Endothelial cell of umbilical vein (primary cell): ENCODE data around the gene KCNS3. TPM values are rescaled to one million over a fixed set of nuclear protein-coding genes. Genes with fewer than 3 reads are reported as not detected.
"Not testable (repeated sequence)": the region's sequence is repeated elsewhere in the genome, so short reads cannot be mapped to it uniquely, and the experiment has no call there.

Source experiments
- BruUV-seq: library from RNA; stranded (reverse); fragments of 400-500 nt; replicated peaks from 2 replicates; lab custom pipeline; 2021; lab: Mats Ljungman, UMichigan
- CTCF ChIA-PET: fragments of 300-600, 350-600 bp; sonication (Branson Sonifier 250); formaldehyde crosslinking; loops from one replicate; lab custom pipeline; 2021; ENCODE audit warnings: antibody characterized with exemption, inconsistent platforms; lab: Charles Lee
- POLR2A ChIA-PET: fragments of 300-600, 350-600 bp; sonication (Branson Sonifier 250); formaldehyde crosslinking; loops from one replicate; lab custom pipeline; 2021; ENCODE audit warnings: antibody characterized with exemption, inconsistent platforms; lab: Charles Lee
- DNase-seq: peaks from one replicate; pipeline ENCODE4 v3.0.0-alpha.2; 2011; ENCODE audit warnings: low read depth, low spot score
- FAIRE-seq: peaks from 2 replicates; lab custom pipeline; 2011; peaks lifted over from hg19 to GRCh38; lab: Jason Lieb, UNC
- H2AFZ ChIP-seq: 2 replicates; pipeline ENCODE4 v1.6.0; 2012; ENCODE audit warnings: low read depth, low read length, control low read depth, inconsistent platforms
- H3K27ac ChIP-seq: 2 replicates; pipeline ENCODE4 v1.5.1; 2011; ENCODE audit warnings: low read depth, mild to moderate bottlenecking, control low read depth, low read length, moderate library complexity; ENCODE audit not compliant: insufficient read depth
- H3K27me3 ChIP-seq, 2 experiments: 2 replicates each; pipeline versions ENCODE4 v1.6.0 to v1.6.1; 2011; ENCODE audit warnings: low read length in 2 of 2, mixed read lengths in 1 of 2; ENCODE audit not compliant: control insufficient read depth in 2 of 2, insufficient read depth in 2 of 2
- H3K36me3 ChIP-seq, 2 experiments: 2 replicates in 1 of 2; 3 replicates in 1 of 2; pipeline ENCODE4 v1.5.1; 2011; ENCODE audit warnings: low read length in 2 of 2, mild to moderate bottlenecking in 1 of 2, moderate library complexity in 1 of 2; ENCODE audit not compliant: control insufficient read depth in 2 of 2, insufficient read depth in 2 of 2; ENCODE audit errors: extremely low read depth in 1 of 2
- H3K4me1 ChIP-seq: 3 replicates; pipeline ENCODE4 v1.5.1; 2011; ENCODE audit warnings: mild to moderate bottlenecking, low read length; ENCODE audit not compliant: control insufficient read depth, insufficient read depth; ENCODE audit errors: extremely low read depth
- H3K4me2 ChIP-seq: 2 replicates; pipeline ENCODE4 v1.6.1; 2011; ENCODE audit warnings: low read length, control low read depth, mixed read lengths; ENCODE audit not compliant: insufficient read depth
- H3K4me3 ChIP-seq, 3 experiments: fragments of 200-600 bp in 1 of 3; sonication (generic), shearing (Covaris generic) in 1 of 3; replicated peaks in 1 of 3; 2 replicates each; pipeline ENCODE4 v1.5.1; 2011 to 2016; ENCODE audit warnings: control low read depth in 3 of 3, low read length in 3 of 3, mild to moderate bottlenecking in 2 of 3, inconsistent platforms in 1 of 3, low read depth in 1 of 3, moderate library complexity in 1 of 3; ENCODE audit not compliant: insufficient read depth in 1 of 3
- H3K79me2 ChIP-seq: 2 replicates; pipeline ENCODE4 v1.6.0; 2012; ENCODE audit warnings: low read length, inconsistent platforms; ENCODE audit not compliant: control insufficient read depth, insufficient read depth
- H3K9ac ChIP-seq: replicated peaks from 2 replicates; pipeline ENCODE3; 2011; ENCODE audit warnings: low read length, control low read depth; ENCODE audit not compliant: insufficient read depth; ENCODE audit errors: extremely low read depth
- H3K9me1 ChIP-seq: replicated peaks from 3 replicates; pipeline ENCODE4 v1.6.0; 2011; ENCODE audit warnings: mild to moderate bottlenecking, low read length; ENCODE audit not compliant: control insufficient read depth, insufficient read depth; ENCODE audit errors: extremely low read depth
- H3K9me3 ChIP-seq: replicated peaks from 2 replicates; pipeline ENCODE4 v1.5.1; 2012; ENCODE audit warnings: low read length, inconsistent platforms; ENCODE audit not compliant: control insufficient read depth, insufficient read depth
- H4K20me1 ChIP-seq: replicated peaks from 2 replicates; pipeline ENCODE3; 2011; ENCODE audit warnings: mild to moderate bottlenecking, low read length; ENCODE audit not compliant: control insufficient read depth, insufficient read depth; ENCODE audit errors: extremely low read depth
- CTCF ChIP-seq, 2 donors: IDR thresholded peaks; 1 replicate in 1 of 2; 2 replicates in 1 of 2; pipeline ENCODE4 v1.5.1; 2011; ENCODE audit warnings: low read length in 2 of 2, mild to moderate bottlenecking in 2 of 2, moderate library complexity in 2 of 2, control low read depth in 1 of 2, inconsistent platforms in 1 of 2, low read depth in 1 of 2; ENCODE audit not compliant: insufficient read depth in 1 of 2; ENCODE audit errors: extremely low read depth in 1 of 2
- EZH2 ChIP-seq: IDR thresholded peaks from 2 replicates; pipeline ENCODE4 v1.6.1; 2012; ENCODE audit warnings: borderline replicate concordance, low read depth, mild to moderate bottlenecking, moderate library complexity, low read length, inconsistent platforms; ENCODE audit not compliant: severe bottlenecking
- FOS ChIP-seq: IDR thresholded peaks from 2 replicates; pipeline ENCODE4 v1.6.1; 2011; ENCODE audit warnings: mild to moderate bottlenecking, low read length, moderate library complexity, borderline replicate concordance; ENCODE audit not compliant: insufficient read depth
- GATA2 ChIP-seq: IDR thresholded peaks from 2 replicates; pipeline ENCODE4 v1.7.0; 2011; ENCODE audit warnings: low read depth, mild to moderate bottlenecking, moderate library complexity, mixed read lengths, low read length; ENCODE audit not compliant: insufficient read length, insufficient read depth
- JUN ChIP-seq: IDR thresholded peaks from 2 replicates; pipeline ENCODE4 v1.6.1; 2011; ENCODE audit warnings: borderline replicate concordance, low read depth; ENCODE audit not compliant: insufficient read length, insufficient read depth
- MAX ChIP-seq: IDR thresholded peaks from 2 replicates; pipeline ENCODE4 v1.6.1; 2011; ENCODE audit not compliant: insufficient read depth, insufficient read length
- MYC ChIP-seq: IDR thresholded peaks from one replicate; pipeline ENCODE4 v1.6.1; 2011; ENCODE audit warnings: mild to moderate bottlenecking, low read depth, low read length
- POLR2A ChIP-seq: IDR thresholded peaks from 2 replicates; pipeline ENCODE4 v1.6.1; 2012; ENCODE audit warnings: low read depth, mild to moderate bottlenecking, control low read depth, low read length
- POLR2AphosphoS5 ChIP-seq: IDR thresholded peaks from 2 replicates; pipeline ENCODE4 v1.6.1; 2012; ENCODE audit warnings: low read depth, mild to moderate bottlenecking, control low read depth, low read length, moderate library complexity; ENCODE audit not compliant: insufficient read depth
- dilution Hi-C: fragments of 300-500 bp; cut with MboI; formaldehyde crosslinking; loops from one replicate; pipeline ENCODE4 v1.15.0; 2019; ENCODE audit warnings: low sequenced_read_pairs; ENCODE audit not compliant: extremely low pct_ligation_motif_present
- intact Hi-C: fragments of 100-400 bp; cut with micrococcal nuclease; formaldehyde crosslinking; loops from one replicate; pipeline ENCODE4 v1.10.0; 2022
- polyA plus RNA-seq, 4 experiments: library from polyadenylated mRNA; depleted of rRNA in 3 of 4; stranded (reverse) in 3 of 4; unstranded in 1 of 4; fragments of >200 nt; gene quantifications; 2 replicates each; pipeline versions ENCODE4 v1.2.1 to v1.2.3, GENCODE V29; 2011 to 2012; ENCODE audit warnings: missing spikeins in 1 of 4
- total RNA-seq: library from RNA; stranded (reverse); gene quantifications from 2 replicates; pipeline ENCODE4 v1.2.3, GENCODE V29; 2021

The KCNS3 gene
- total and polyA plus RNA-seq, 2 donors (not counting 3 experiments of a cell fraction or from before 2014, with no cell fraction given) = 0.75 to 2.4 TPM

GRCh38 chr2:17962876-17963275 lies 84.4 kb downstream of the KCNS3 start:
- H3K27ac ChIP-seq = no peak overlapping the region
- TF ChIP-seq FOS (no peak), MYC (no peak), POLR2AphosphoS5 (no peak), GATA2 (no peak), MAX (no peak), CTCF (IDR thresholded peaks at IDR 0.05; ENCODE audit: extremely low read depth in 1 of 2, insufficient read depth in 1 of 2, low read depth in 1 of 2, low read length in 2 of 2) (no peak), EZH2 (no peak), JUN (no peak), POLR2A (no peak)

GRCh38 chr2:17963571-17963970 lies 85.1 kb downstream of the KCNS3 start:
- H3K9ac ChIP-seq, H3K4me2 ChIP-seq, H3K9me1 ChIP-seq, H3K4me1 ChIP-seq, dilution Hi-C loops, H3K9me3 ChIP-seq, H4K20me1 ChIP-seq, H3K36me3 ChIP-seq, H3K79me2 ChIP-seq, DNase-seq, POLR2A ChIA-PET, H2AFZ ChIP-seq, intact Hi-C loops, CTCF ChIA-PET, BruUV-seq, H3K4me3 ChIP-seq, FAIRE-seq, H3K27ac ChIP-seq, H3K27me3 ChIP-seq: not testable (repeated sequence)

More at GRCh38 chr2:17962876-17963275, 84.4 kb downstream of the KCNS3 start:
- Histone ChIP-seq H3K27me3 (no peaks in the 10 kb centered on the region), H4K20me1 (no peaks in the 10 kb centered on the region), H3K79me2 (no peaks in the 10 kb centered on the region), H3K36me3 (no peaks in the 10 kb centered on the region), H3K4me2 (no peak overlapping the region), H3K9ac (no peak overlapping the region), H3K9me3 (no peaks in the 10 kb centered on the region), H3K4me1 (no peaks in the 10 kb centered on the region), H3K4me3 (no peak overlapping the region), H2AFZ (no peak overlapping the region), H3K9me1 (no peaks in the 10 kb centered on the region)
- FAIRE-seq (no peak), DNase-seq (no peak)
- no TSS peak for BruUV-seq
- intact Hi-C loops (no loop called here), dilution Hi-C loops (no loop called here)
- POLR2A ChIA-PET = no interaction called here
- CTCF ChIA-PET = no interaction called here
